Esophagus muscularis mucosa (tissue), 4 donors: ENCODE results near the gene CNTNAP2.

Experiments
- EP300 ChIP-seq: sonication (generic); formaldehyde crosslinking; IDR thresholded peaks from one replicate; pipeline ENCODE4 v1.6.1; 2017; ENCODE audit warnings: antibody characterized with exemption
- POLR2A ChIP-seq: fragments of 450-650 bp; IDR thresholded peaks from one replicate; pipeline ENCODE4 v1.6.1; 2017; ENCODE audit warnings: antibody characterized with exemption, moderate library complexity, mild to moderate bottlenecking, low read depth
- POLR2AphosphoS5 ChIP-seq, 2 donors: sonication (generic); formaldehyde crosslinking; IDR thresholded peaks; one replicate each; pipeline ENCODE4 v1.6.1; 2017; ENCODE audit warnings: antibody characterized with exemption in 2 of 2
- TF ChIP-seq, protein P1 (sequence below), 3 experiments: fragments of 200-600 bp in 2 of 3; fragments of 450-650 bp in 1 of 3; sonication (generic) in 2 of 3; IDR thresholded peaks; one replicate each; pipeline ENCODE4 v1.5.1; 2017 to 2019; ENCODE audit warnings: antibody characterized with exemption in 3 of 3, mild to moderate bottlenecking in 2 of 3, moderate library complexity in 1 of 3

GRCh38 chr7:147811923-147812322, 1695.3 kb downstream of the CNTNAP2 start:
- TF ChIP-seq EP300 = no peak
- TF ChIP-seq, protein P1, sequence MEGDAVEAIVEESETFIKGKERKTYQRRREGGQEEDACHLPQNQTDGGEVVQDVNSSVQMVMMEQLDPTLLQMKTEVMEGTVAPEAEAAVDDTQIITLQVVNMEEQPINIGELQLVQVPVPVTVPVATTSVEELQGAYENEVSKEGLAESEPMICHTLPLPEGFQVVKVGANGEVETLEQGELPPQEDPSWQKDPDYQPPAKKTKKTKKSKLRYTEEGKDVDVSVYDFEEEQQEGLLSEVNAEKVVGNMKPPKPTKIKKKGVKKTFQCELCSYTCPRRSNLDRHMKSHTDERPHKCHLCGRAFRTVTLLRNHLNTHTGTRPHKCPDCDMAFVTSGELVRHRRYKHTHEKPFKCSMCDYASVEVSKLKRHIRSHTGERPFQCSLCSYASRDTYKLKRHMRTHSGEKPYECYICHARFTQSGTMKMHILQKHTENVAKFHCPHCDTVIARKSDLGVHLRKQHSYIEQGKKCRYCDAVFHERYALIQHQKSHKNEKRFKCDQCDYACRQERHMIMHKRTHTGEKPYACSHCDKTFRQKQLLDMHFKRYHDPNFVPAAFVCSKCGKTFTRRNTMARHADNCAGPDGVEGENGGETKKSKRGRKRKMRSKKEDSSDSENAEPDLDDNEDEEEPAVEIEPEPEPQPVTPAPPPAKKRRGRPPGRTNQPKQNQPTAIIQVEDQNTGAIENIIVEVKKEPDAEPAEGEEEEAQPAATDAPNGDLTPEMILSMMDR (IDR thresholded peaks at IDR 0.05) = no peak
- TF ChIP-seq POLR2A = no peak
- TF ChIP-seq POLR2AphosphoS5 (IDR thresholded peaks at IDR 0.05) = no peak
